Hematopoietic multipotent progenitor cell treated with erythropoietin and hydrocortisone succinate and interleukin-3 and kit ligand, for 15 days (in vitro differentiated cells): ENCODE measurements around the gene FIGLA.

ENCODE experiments used
- DNase-seq: peaks from one replicate; pipeline ENCODE4 v3.0.0-alpha.2; 2015; ENCODE audit warnings: low spot score

Gene FIGLA

DNA sequence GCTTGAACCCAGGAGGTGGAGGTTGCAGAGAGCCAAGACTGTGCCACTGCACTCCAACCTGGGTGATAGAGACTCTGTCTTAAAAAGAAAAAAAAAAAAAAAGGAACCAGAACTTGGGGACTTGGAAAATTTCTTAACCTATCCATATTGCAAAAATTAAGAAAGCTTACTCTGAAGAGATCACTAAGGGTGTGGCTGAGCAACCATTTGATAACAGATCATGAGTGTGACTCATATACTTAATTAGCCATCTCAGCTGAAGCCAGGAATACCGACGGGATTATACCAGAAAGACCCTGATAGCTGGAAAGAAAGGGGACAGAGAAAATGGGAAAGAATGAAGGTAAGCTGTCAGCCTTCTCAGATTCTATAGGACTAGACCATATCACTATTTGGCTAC lies 15.3 kb downstream of the FIGLA start:
- no peak for DNase-seq

DNA sequence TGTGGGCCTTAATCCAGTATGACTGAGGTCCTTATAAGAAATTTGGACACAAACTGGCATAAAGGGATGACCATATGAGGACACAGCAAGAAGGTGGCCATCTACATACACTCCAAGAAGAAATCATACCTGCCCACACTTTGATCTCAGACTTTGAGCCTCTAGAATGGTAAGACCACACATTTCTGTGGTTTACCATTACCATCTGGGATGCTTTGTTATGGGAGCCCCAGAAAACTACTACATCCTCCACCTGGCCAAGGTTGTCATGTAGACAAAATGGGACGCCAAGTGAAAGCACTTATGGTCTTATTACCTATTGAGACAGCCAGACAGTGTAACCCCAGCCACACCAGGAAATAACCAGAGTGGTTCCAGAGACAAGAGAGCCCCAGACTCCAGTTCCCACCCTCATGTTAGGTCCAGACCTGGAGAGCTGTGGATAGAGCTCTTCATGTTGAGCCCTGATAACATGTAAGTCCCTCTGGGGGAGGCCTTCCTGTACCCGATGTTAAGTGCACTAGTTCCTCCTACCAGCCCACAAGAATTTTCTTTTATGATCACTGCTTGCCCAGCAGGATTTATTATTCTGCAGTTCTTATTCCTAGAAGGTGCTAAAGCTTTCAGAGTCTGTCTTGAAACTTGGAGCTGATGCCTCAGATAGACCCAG lies 17.8 kb downstream of the FIGLA start:
- no peak for DNase-seq

DNA sequence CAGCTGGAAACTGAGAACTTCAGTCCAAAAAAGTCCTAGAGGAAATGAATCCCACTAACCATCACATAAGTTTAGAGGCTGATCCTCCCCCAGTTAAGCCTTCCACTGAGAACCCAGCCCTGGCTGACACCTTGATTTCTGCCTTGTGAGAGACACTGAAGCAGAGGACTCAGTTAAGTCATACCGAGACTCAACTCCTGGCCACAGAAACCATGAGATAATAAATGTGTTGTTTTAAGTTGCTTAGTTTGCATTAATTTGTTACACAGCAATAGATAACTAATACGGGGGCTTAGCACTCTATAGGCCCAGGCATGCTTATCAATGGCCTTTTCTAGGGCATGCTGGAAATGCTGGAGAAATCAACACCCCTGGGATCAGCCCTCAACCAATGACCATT lies 19.0 kb downstream of the FIGLA start:
- DNase-seq = no peak

DNA sequence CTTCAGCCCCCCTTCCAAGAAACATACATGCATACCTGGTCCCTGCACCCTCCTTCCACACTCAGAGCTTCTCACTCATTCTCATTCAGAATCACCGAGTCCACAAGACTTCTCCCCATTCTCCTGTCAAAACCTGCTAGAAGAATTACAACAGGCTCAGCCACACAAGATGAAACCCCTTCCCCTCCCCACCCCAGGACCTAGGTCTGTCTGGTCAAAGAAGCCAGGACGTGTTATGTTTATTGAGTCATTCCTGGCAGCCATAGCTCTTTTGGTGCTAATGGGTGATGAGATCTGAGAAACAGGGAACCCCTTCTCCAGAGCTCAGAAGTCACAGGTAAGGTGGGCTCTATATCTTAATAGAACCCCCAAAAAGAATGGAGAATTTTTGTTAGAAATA lies 21.0 kb downstream of the FIGLA start:
- DNase-seq = no peak

DNA sequence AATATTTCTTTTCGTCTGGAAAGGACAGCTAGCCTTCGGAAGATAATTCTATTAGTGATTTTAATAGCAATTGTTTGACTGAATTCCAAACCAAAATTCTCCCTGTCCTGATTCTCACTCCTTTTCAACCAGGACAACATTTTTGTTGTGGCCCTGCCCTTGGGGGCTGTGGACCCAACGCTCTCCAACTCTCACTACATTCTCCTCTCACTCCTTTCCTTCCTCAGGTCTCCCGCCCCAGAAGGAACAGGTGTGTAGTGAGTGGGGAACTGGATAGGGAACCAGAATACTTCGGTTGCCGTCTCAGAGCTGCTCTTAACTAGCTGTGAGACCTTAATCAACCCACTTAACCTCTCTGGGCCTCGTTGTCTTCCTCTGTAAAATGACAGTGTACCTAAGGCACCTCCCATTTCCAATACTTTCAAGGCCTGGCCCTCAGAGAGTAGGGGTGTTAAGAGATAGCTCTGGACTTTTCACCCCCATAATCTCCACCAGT lies 21.8 kb downstream of the FIGLA start:
- no peak for DNase-seq

DNA sequence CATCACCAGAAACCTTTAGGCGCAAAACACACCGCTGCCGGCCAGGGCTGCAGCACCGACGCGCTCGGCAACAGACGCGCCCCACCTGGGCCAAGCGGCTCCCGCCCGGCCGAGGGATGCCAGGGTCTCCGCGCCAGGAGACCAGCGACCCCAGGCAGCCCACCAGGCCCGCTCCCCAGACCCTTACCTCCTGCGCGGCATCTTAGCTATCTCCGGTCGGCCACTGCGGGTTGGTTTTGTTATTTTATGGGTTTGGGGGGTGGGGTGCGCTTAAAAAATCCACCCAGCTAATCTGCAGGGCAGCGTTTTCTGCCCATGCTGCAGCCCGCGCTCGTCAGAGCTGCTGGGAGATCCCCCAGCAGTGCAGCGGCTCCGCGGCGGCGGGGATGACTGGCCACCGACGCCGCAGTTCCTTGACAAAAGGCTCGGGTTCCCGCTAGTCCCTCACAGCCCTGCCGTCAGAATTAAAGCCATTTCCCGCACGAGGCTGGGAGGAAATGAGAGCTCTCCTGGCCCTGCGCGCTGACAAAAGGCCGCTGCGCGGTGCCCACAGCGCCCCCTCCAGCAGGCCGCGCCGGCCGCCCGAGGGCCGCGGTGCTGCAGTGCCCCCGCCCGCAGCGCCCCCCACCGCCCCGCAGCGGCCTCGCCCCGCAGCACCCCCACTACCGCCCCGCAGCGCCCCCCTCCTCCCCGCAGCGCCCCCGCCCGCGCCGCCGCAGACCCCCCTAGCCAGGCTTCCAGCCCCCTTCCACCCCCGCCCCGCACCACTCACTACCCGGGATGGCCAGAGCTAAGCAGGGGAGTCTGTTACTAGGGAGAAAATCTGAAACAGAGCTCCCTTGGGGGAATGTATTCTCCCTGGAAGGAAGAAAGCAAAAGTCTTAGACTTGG lies 22.5 kb downstream of the FIGLA start, which contains the start of gene ADD2:
TSS of gene ADD2 (minus strand) at position 502 of the 891 bp plus-strand sequence. CDS start 61,792 bp downstream, outside the sequence.
- DNase-seq = no peak

DNA sequence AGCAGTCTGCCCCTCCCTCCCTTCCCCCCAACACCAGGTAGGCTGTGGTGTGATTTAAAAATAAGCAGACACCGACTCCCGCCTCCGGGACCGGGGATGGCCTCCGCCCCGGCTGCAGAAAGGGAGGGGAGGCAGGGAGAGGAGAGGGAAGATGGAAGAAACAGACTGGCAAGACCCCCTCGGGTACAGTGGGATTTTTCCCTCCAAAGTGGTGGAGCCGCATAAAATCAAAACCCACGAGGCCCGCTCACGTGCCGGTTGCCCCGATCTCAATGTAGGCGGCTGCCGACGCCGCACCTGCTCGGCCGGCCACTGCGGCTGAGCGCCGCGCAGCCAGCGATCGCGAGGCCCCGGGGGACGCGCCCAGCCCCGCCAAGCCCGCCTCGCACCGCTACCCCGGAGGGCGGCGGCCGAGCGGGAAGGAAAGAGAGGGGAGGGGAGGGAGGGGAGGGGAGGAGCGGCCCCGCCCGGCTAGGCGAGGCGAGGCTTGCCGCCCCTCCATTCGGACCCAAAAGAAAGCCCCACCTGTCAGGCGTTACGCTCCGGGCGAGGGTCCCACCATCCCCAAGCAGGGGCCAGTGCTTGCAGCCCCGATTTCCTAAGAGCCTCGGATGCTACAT lies 23.3 kb downstream of the FIGLA start:
- DNase-seq = no peak

DNA sequence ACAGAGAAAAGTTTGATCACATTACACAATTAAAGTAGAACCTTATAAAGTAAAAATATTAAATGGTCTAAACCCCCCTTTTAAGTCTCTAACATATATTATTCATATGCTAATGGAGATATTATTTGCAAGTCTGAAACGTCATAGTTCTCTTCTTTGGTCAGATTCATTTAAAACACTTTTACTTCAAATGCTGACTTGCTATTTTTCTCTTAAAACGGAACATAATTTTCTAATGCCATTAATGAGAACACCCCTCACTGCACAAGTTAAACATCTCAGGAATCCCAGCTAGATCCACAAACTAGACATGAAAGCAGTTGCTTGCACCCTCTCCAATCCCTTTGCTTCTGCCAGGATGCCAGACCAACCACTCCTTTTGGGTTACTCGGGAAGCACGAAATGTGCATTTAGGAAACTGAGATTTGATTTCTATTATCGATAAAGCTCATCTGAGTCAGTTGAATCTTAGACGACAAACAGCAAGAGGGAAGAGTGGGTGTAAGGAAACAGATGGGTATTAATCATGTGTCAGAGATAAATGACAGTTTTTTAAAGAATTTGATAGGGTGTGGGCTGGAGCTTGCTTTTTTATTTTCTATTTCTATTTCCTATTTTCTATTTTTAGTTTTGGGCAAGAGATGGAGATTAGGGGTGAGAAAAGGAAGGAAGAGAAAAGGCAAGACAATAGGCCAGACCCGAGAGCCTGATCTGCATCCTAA lies 23.9 kb downstream of the FIGLA start:
- no peak for DNase-seq

DNA sequence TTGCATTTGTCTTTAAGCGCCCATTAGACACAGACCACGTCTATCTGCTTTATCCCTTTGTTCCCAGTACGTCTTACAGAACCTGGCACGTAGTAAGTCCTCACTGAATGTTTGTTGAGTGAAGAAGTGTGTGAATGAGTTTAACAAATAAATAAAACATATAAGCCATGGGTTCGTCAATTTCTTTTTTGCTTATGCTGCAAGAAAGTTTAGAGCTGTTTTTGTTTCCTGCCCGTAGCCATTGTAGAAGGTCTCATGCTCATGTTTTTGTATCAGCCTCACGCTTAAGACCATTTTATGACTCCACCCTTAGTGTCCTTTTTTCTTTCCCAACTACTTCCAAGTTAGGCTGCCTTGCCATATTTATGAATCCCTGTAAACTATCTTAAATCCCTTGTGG lies 24.9 kb downstream of the FIGLA start:
- DNase-seq = no peak

DNA sequence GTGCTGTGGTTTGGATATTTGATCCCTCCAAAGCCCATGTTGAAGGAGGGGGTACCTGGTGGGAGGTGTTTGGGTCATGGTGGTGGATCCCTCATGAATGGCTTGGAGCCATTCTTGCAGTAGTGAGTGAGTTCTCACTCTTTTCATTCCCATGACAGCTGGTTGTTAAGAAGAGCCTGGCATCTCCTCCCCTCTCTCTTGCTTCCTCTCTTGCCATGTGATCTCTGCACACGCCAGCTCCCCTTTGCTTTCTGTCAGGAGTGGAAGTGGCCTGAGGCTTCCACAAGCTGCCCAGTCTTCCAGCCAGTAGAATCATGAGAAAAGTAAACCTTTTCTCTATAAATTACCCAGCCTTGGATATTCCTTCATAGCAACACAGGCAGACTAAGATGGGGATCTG lies 31.0 kb downstream of the FIGLA start:
- no peak for DNase-seq

DNA sequence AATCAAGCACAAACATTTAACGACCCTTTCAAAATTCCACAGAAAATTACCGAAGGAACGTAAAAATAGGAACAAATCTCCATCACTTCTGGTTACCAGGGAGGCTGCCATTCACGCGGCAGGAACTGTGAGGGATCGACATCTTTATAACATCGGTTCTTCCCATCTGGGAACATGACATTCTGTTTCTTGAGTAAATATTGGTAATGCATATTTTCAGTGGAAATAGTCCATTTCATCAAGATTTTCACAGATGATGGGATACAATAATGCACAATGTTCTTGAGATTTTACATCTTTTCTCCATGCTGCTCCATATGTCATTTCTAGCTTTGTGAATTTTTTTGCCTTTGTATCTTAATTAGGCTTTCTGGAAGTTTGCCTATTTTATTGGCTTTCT lies 32.5 kb downstream of the FIGLA start:
- DNase-seq = no peak

DNA sequence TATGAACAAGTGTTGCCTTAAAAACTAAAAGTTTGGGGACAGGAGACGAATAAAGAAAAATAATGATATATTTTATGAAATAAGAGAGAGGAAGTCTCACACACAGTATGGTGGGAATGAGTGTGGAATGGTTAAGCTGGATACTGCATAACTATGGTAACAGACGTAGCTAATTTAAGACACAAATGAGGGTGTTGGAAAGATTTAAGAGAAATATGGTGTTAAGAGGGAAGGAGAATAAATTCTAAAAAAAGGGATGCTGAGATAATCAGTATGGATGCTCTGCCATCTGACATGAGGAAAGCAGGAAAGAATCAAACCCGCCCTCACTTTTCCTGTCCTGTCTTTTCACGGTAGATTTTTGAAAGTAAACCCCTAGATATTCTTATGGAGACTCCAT lies 33.1 kb downstream of the FIGLA start:
- DNase-seq = no peak

DNA sequence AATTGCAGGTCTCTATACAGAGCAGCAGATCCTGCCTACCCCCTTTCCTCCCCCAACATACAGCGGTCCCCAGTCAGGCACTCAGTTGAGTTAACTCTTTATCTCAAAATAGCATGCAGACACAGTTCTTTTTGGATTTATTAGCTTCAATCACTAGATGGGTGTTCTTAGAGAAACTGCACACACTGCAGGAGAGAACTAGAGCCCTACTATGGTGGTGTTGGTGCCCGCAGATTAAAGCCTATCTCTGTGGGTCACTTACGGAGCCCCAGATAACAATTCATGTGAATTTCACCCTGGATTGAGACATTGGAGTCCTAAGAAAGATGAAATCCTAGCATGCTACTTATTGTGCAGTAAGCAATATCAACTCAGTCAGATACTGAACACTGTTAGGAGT lies 34.3 kb downstream of the FIGLA start:
- DNase-seq = no peak

DNA sequence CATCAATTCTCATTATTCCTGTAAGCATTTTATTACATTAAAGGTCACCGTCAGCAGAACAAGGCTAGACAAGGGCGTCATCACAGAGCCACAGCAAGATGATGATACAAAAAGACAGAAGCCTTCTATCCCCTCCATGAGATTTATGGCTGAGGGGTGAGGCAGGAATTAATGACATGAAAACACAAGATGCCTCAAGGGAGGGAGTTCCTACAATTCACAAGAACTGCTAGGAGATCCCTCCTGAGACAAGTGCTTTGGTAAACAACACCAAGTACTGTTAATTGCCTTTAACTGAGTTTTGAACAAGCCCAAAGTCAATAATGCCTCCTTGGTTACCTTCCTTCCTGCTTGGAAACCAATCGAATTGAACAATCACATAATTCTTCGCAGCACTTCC lies 36.5 kb downstream of the FIGLA start:
- no peak for DNase-seq

DNA sequence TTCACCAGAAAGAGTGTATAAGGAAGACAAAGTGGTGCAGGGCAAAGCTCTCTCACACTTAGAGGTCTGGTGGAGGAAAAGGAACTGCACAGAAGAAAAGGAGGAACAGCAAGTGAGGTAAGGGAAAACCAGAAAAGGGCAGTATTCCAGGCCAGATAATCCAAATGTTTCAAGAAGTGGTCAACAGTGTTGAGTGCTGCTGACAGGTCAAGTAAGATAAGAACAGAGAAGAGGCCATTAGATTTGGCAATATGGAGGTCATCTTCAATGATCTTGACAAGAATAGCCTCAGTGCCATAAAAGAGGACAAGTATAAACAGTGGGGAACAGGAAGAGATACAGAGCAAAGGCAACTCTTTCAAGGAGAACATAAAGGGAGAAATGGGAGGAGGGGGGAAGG lies 37.4 kb downstream of the FIGLA start:
- DNase-seq = no peak

DNA sequence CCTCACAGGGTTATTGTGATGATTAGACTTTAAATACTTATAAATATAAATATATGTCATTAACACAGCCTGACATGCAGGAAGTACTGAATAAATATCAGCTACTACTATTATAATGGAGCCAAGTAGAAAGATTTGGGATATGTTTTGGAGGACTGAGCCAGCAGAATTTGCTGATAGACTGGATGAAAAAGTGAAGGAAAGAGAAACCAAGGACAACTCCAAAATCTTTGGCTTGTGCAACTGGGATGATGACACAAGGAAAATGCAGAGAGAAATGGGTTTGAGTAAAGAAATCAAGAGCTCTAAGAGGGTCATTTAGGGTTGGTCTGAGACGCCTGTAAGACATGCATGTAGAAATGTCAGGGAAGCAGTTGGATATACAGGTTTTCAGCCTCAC lies 38.0 kb downstream of the FIGLA start:
- no peak for DNase-seq

DNA sequence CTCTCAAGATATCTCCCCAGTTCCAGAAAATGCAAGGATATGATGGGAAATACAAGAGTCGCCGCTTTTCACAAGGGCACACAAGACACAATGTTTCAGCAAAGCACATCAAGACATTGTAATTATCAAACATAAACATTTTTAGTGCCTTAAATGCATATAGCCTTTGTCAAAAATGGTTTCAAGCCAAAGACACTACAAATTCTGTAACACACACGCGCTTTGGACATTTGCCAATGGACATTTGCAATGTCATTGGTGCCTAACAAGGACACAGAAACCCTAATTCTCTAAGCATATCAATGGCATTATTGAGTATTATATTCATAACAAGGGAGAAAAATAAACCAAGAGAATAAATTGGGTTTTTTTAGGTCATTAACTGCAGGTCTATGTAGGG lies 38.6 kb downstream of the FIGLA start:
- peak; percentile 73 for DNase-seq

DNA sequence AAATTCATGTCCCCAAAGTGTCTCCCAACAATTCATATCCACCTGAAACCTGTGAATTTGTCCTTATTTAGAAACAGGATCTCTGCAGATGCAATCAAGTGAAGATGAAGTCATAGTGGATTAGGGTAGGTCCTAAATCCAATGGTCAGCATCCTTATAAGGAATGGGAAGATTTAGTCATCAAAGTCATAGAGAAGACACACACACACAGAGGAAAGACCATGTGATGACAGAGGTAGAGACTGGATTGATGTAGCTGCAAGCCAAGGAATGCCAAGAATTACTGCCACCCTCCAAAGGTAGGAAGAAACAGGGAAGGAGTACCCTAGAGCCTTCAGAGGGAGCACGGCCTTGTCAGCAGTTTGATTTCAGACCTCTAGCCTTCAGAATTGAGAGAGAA lies 40.1 kb downstream of the FIGLA start:
- DNase-seq = no peak

DNA sequence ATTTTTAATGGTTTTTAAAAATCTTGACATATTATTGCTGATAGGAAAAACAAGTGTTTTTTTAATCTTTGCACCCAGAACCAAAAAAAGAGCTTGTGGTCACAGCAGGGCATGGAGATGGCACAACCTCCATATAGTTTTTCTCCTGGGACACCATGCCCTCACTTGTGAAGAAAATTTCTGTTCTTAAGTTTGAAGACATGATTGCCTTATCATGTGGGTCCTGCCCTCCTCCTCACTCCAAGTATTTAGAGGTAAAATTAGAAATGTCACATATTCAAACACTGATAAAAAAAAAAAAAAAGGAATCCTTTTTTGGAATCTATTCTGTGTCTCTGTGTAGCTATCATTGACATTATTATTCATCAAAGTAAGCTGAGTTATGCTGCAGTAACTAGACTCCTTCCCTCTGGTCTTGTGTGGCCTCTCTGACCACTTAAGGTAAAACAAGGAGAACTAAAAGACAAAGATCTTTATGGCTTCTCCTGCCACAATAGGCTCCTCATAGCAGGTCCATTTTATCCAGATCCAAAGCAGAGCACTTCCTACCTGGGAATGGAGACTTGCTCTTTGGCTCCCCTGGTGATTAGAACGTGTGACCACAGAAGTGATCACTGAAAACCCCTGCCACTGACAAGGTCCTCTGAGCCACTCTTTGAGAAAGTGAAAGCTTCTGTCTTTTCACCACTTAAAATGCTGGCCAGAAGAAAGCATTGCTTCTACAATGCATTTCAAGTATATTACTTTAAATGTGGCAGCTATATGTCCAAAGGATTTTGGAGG lies 42.2 kb downstream of the FIGLA start:
- DNase-seq = no peak

DNA sequence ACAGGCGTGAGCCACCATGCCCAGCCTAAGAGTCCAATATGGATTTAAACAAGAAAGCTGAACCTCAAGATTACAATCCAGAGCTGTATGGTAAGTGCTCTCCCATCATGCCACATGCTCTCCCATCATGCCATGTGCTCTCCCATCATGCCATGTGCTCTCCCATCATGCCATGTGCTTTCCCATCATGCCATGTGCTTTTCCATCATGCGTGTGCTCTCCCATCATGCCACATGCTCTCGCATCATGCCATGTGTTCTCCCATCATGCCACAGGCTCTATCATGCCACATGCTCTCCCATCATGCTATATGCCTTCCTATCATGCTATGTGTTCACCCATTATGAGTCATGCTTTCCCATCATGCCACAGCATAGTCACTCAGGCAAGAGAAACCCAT lies 43.2 kb downstream of the FIGLA start:
- DNase-seq = no peak
